ENCODE results near the gene LARP4B. TPM values are rescaled to one million over a fixed set of nuclear protein-coding genes. Genes with fewer than 3 reads are reported as not detected.

Gene LARP4B
- total RNA-seq, 1 donor from 2014 or later: 64.2 TPM

DNA sequence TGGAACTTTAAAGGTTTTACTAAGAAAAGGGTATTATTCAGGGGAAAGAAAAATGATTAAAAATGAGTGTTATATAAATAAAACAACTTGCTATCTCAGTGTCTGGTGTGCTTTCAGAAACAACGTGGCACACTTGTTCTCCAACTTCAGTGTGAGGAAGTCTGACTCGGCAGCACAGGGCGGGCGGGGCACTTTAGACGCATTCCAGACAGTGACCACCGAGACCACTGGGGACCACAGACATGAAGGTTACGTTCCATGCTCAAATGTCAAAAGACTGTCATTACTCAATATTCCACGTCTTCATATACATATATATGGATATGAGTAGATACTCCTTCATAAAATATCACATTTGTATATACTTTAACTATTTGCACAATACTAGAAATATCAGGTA lies 87.0 kb downstream of the LARP4B start:
- Histone ChIP-seq H3K27ac (replicated peaks) (no peak overlapping the region), H3K4me1 (peaks cover 38% of the 10 kb centered on the region), H3K36me3 (peaks cover 57% of the 10 kb centered on the region), H3K4me3 (no peak overlapping the region), H3K9me3 (replicated peaks) (peaks cover 2% of the 10 kb centered on the region), H3K27me3 (ENCODE audit: low read depth) (no peaks in the 10 kb centered on the region)
- TF ChIP-seq, protein P1, sequence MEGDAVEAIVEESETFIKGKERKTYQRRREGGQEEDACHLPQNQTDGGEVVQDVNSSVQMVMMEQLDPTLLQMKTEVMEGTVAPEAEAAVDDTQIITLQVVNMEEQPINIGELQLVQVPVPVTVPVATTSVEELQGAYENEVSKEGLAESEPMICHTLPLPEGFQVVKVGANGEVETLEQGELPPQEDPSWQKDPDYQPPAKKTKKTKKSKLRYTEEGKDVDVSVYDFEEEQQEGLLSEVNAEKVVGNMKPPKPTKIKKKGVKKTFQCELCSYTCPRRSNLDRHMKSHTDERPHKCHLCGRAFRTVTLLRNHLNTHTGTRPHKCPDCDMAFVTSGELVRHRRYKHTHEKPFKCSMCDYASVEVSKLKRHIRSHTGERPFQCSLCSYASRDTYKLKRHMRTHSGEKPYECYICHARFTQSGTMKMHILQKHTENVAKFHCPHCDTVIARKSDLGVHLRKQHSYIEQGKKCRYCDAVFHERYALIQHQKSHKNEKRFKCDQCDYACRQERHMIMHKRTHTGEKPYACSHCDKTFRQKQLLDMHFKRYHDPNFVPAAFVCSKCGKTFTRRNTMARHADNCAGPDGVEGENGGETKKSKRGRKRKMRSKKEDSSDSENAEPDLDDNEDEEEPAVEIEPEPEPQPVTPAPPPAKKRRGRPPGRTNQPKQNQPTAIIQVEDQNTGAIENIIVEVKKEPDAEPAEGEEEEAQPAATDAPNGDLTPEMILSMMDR (IDR thresholded peaks at IDR 0.05; ENCODE audit: borderline replicate concordance): no peak
- DNase-seq: no peak
- intact Hi-C loops (cut with micrococcal nuclease): no loop called here

DNA sequence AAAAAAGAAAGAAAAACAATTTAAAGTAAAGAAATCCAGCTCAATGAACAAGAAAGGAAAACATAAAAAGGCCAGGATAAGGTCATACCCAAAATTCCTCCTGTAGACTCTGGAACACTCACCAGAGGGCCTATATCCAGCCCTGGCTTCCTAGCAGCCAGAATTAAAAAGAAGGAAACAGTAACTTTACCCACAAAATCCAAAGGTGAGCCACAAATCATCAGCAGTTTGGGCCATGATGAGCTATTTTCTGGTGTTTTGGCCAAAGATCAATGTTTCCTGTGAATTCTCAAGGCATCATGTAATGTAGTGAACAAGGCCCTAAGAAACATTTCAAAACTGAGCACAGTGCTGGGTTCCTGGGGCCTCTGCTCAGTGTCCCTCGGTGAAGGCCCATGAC lies 87.8 kb downstream of the LARP4B start:
- intact Hi-C loops (cut with micrococcal nuclease): no loop called here
- Histone ChIP-seq H3K4me3 (no peak overlapping the region), H3K27me3 (ENCODE audit: low read depth) (no peaks in the 10 kb centered on the region), H3K36me3 (peaks cover 63% of the 10 kb centered on the region), H3K9me3 (replicated peaks) (no peaks in the 10 kb centered on the region), H3K4me1 (peaks cover 38% of the 10 kb centered on the region), H3K27ac (replicated peaks) (no peak overlapping the region)
- DNase-seq: no peak
- TF ChIP-seq, protein P1 (IDR thresholded peaks at IDR 0.05; ENCODE audit: borderline replicate concordance): no peak

DNA sequence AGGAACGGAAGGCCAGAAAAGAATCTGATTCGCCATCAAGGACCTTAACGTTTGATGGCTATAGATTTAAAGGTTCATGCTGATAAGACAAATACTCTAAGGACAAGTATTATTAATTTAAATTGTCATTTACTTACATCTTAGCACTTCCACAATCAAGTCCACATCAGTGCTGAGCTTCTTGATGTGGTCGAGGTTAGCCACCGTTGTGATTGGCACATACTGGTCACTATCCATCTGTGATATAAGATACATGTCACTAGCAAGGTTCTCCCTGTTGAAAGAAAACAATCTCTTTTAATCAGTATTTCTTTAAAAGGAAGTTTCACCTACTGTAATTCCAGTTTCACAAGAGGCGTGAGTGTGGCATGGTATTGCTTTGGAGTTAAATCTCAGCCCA lies 88.7 kb downstream of the LARP4B start:
- DNase-seq: no peak
- TF ChIP-seq, protein P1 (IDR thresholded peaks at IDR 0.05; ENCODE audit: borderline replicate concordance): no peak
- Histone ChIP-seq H3K4me1 (peaks cover 35% of the 10 kb centered on the region), H3K27ac (replicated peaks) (no peak overlapping the region), H3K36me3 (peaks cover 66% of the 10 kb centered on the region), H3K9me3 (replicated peaks) (no peaks in the 10 kb centered on the region), H3K27me3 (ENCODE audit: low read depth) (no peaks in the 10 kb centered on the region), H3K4me3 (no peak overlapping the region)
- intact Hi-C loops (cut with micrococcal nuclease): no loop called here

DNA sequence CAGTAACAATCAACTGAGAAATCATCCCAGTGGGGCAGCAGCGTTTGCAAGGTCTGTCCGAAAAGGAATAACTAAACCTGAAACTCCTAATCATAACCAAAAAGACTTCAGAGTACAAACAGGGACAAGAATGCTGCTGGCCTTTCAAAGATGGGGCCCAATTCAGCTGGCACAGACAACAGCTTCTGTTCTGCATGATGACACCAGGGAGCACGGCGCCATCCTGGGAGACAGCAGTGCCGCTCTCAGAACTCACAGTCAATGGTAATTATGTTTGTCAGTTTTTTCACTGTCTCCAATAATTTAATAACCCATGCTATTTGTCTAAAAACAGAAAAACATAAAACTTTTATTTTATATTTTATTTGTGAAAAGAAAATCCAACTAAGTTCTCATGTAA lies 90.0 kb downstream of the LARP4B start:
- no peaks in the 10 kb centered on the region for H3K27me3 ChIP-seq (ENCODE audit: low read depth)
- H3K9me3 ChIP-seq (replicated peaks): no peaks in the 10 kb centered on the region
- no peak overlapping the region for H3K4me3 ChIP-seq
- no peak for DNase-seq
- H3K4me1 ChIP-seq: peaks cover 27% of the 10 kb centered on the region
- TF ChIP-seq, protein P1 (IDR thresholded peaks at IDR 0.05; ENCODE audit: borderline replicate concordance): no peak
- intact Hi-C loops (cut with micrococcal nuclease): no loop called here
- H3K27ac ChIP-seq (replicated peaks): no peak overlapping the region
- H3K36me3 ChIP-seq: peaks cover 64% of the 10 kb centered on the region

DNA sequence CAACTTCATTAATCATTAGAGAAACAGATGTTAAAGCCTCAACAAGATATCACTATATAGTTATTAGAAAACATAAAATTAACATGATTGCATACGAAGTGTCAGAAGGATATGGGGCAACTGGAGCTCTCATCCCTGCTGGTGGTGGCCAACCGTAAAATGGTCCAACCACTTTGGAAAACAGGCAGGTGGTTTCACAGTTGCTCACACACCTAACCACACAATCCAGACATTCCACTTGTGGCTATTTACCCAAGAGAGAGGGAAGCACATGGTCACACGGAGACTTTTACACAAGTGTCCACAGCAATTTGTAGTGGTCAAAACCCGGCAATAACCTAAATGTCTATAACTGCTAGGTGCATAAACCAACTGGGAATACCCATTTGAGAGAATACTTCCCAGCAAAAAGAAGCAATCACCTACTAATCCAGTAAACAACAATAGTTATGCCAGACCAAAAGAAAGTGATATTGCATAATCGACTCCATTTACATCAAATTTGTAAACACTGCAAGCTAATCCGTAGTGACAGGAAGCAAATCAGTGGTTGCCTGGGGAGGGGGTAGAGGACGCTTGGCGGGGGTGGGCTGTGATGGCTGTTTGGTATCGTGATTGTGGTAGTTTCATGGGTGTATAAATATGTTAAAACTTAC lies 91.8 kb downstream of the LARP4B start:
- peaks cover 9% of the 10 kb centered on the region for H3K4me1 ChIP-seq
- no peak overlapping the region for H3K27ac ChIP-seq (replicated peaks)
- TF ChIP-seq, protein P1 (IDR thresholded peaks at IDR 0.05; ENCODE audit: borderline replicate concordance): no peak
- intact Hi-C loops (cut with micrococcal nuclease): no loop called here
- no peaks in the 10 kb centered on the region for H3K9me3 ChIP-seq (replicated peaks)
- H3K27me3 ChIP-seq (ENCODE audit: low read depth): no peaks in the 10 kb centered on the region
- DNase-seq: no peak
- no peak overlapping the region for H3K4me3 ChIP-seq
- H3K36me3 ChIP-seq: peaks cover 83% of the 10 kb centered on the region
